ENCODE measurements around the gene ICE1. TPM values are rescaled to one million over a fixed set of nuclear protein-coding genes. Genes with fewer than 3 reads are reported as not detected.

Gene ICE1
- total RNA-seq, 1 experiment from 2014 or later = 38.3 TPM

DNA sequence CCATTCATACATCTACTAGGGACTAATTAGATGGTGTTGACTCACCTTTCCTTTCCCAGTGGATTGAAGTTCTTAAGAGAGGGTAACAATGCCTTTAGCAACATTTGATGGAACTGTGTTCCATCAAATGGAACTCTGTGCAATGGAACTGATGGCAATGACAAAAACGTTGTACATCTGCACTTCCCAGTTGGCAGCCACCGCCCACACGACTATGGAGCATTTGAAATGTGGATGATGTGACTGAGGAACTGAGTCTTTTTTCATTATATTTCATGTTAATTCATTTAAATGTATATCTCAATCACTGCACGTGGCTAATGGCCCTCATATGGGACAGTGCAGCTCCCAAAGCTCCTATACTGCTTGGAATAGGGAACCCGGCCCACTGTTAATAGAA is 39.0 kb upstream of the ICE1 start:
- TF ChIP-seq, protein P1, sequence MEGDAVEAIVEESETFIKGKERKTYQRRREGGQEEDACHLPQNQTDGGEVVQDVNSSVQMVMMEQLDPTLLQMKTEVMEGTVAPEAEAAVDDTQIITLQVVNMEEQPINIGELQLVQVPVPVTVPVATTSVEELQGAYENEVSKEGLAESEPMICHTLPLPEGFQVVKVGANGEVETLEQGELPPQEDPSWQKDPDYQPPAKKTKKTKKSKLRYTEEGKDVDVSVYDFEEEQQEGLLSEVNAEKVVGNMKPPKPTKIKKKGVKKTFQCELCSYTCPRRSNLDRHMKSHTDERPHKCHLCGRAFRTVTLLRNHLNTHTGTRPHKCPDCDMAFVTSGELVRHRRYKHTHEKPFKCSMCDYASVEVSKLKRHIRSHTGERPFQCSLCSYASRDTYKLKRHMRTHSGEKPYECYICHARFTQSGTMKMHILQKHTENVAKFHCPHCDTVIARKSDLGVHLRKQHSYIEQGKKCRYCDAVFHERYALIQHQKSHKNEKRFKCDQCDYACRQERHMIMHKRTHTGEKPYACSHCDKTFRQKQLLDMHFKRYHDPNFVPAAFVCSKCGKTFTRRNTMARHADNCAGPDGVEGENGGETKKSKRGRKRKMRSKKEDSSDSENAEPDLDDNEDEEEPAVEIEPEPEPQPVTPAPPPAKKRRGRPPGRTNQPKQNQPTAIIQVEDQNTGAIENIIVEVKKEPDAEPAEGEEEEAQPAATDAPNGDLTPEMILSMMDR (IDR thresholded peaks at IDR 0.05) = no peak
- TF ChIP-seq TCF7L2 (IDR thresholded peaks at IDR 0.05; ENCODE audit: low read depth, low read length) (no peak), SIN3A (IDR thresholded peaks at IDR 0.05; ENCODE audit: borderline replicate concordance, insufficient read depth, low read depth, low read length) (no peak), REST (IDR thresholded peaks at IDR 0.05; ENCODE audit: insufficient read depth in 1 of 2, low read depth in 2 of 2, low read length in 1 of 2) (no peak), POLR2AphosphoS5 (IDR thresholded peaks at IDR 0.05; ENCODE audit: low read depth, low read length) (no peak)
- Histone ChIP-seq H3K27ac (ENCODE audit: low read length) (no peak overlapping the region), H3K4me1 (ENCODE audit: control insufficient read depth, insufficient read depth, low read length) (no peaks in the 10 kb centered on the region), H3K4me3 (ENCODE audit: low read depth in 2 of 2, low read length in 2 of 2) (no peak overlapping the region), H3K9me3 (ENCODE audit: control insufficient read depth, insufficient read depth, low read depth, low read length) (no peaks in the 10 kb centered on the region), H3K36me3 (ENCODE audit: control insufficient read depth, insufficient read depth, low read length) (no peaks in the 10 kb centered on the region), H3K27me3 (ENCODE audit: control insufficient read depth, insufficient read depth, low read length) (peaks cover 3% of the 10 kb centered on the region; the same call in 1 of the 2 replicates)
- no peak for DNase-seq (ENCODE audit: low read depth, low spot score)
- CTCF ChIA-PET = no interaction called here
- no peak for ATAC-seq
- in situ Hi-C loops (cut with HindIII; ENCODE audit: low pct_unique_long_range_greater_than_20kb, low sequenced_read_pairs) (no loop called here), intact Hi-C loops (cut with micrococcal nuclease; ENCODE audit: unreplicated experiment) (no loop called here)
- POLR2A ChIA-PET = no interaction called here
- no TSS peak for BruUV-seq (replicated peaks)

- no peak for ATAC-seq
- intact Hi-C loops (cut with micrococcal nuclease; ENCODE audit: unreplicated experiment) = no loop called here
- no peak for TF ChIP-seq SIN3A (IDR thresholded peaks at IDR 0.05; ENCODE audit: borderline replicate concordance, insufficient read depth, low read depth, low read length)
- TF ChIP-seq TCF7L2 (IDR thresholded peaks at IDR 0.05; ENCODE audit: low read depth, low read length) = no peak
- TF ChIP-seq, protein P1 (IDR thresholded peaks at IDR 0.05) = no peak
- TF ChIP-seq POLR2AphosphoS5 (IDR thresholded peaks at IDR 0.05; ENCODE audit: low read depth, low read length) = no peak
- TF ChIP-seq REST (IDR thresholded peaks at IDR 0.05; ENCODE audit: insufficient read depth in 1 of 2, low read depth in 2 of 2, low read length in 1 of 2) = no peak
- POLR2A ChIA-PET = no interaction called here
- Histone ChIP-seq H3K36me3 (ENCODE audit: control insufficient read depth, insufficient read depth, low read length) (no peaks in the 10 kb centered on the region), H3K4me1 (ENCODE audit: control insufficient read depth, insufficient read depth, low read length) (no peaks in the 10 kb centered on the region), H3K27me3 (ENCODE audit: control insufficient read depth, insufficient read depth, low read length) (peaks cover 3% of the 10 kb centered on the region; the same call in 1 of the 2 replicates), H3K4me3 (ENCODE audit: low read depth in 2 of 2, low read length in 2 of 2) (no peak overlapping the region), H3K9me3 (ENCODE audit: control insufficient read depth, insufficient read depth, low read depth, low read length) (no peaks in the 10 kb centered on the region), H3K27ac (ENCODE audit: low read length) (no peak overlapping the region)
- in situ Hi-C loops (cut with HindIII; ENCODE audit: low pct_unique_long_range_greater_than_20kb, low sequenced_read_pairs) = no loop called here
- DNase-seq (ENCODE audit: low read depth, low spot score) = no peak
- BruUV-seq (replicated peaks) = no TSS peak
- CTCF ChIA-PET = interaction anchor here (1.2 kb wide), 1 partner anchor 49 kb away, joined by 3 read pairs; no protein-coding TSS in a partner anchor
These were observed 37.7 kb upstream of the ICE1 start for GRCh38 chr5:5384660-5385330.
